Raji (cell line): ENCODE measurements around the gene S100A7A.

Experiments
- POLR2A ChIP-seq: IDR thresholded peaks from 2 replicates; pipeline ENCODE4 v1.6.1; 2011; ENCODE audit warnings: low read depth, low read length, control low read depth; ENCODE audit not compliant: insufficient read depth

S100A7A gene

DNA sequence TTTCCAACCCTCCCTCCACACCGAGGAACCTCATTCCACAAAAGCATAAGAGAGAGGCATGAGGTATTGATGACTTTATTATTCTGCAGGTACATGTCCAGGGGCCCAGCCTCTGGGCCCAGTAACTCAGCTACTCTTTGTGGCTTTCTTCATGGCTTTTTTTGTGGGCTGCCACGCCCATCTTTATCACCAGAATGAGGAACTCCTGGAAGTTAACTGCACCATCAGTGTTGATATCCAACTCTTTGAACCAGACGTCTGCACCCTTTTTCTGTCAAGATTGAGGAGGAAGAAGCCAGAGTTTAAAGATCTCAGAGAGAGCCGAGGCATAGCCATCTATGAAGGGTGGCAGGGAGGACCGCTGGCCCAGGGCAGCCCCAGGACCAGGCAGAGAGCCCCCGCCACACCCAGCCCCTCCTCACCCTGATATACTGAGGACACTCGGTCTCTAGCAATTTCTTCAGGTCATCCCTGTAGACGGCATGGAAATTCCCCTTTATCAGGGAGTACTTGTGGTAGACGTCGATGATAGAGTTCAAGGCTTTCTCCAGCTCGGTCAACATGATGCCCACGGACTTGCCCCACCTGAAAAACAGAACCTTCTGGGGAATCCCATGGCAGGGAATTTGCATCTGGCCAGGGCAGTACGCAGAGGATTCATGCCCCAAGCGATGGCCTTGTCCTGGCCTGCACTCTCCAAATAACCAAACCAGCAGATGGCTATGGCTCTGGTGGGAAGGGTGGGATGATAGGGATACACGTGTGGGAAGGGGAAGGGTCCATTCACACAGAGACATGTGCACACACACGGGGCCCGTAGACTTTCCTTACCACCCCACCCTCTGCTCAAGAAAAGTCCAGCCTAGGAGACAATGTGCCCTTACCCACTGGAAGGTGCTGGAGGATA is 26.1 kb upstream of the S100A7A start:
- no peak for TF ChIP-seq POLR2A

DNA sequence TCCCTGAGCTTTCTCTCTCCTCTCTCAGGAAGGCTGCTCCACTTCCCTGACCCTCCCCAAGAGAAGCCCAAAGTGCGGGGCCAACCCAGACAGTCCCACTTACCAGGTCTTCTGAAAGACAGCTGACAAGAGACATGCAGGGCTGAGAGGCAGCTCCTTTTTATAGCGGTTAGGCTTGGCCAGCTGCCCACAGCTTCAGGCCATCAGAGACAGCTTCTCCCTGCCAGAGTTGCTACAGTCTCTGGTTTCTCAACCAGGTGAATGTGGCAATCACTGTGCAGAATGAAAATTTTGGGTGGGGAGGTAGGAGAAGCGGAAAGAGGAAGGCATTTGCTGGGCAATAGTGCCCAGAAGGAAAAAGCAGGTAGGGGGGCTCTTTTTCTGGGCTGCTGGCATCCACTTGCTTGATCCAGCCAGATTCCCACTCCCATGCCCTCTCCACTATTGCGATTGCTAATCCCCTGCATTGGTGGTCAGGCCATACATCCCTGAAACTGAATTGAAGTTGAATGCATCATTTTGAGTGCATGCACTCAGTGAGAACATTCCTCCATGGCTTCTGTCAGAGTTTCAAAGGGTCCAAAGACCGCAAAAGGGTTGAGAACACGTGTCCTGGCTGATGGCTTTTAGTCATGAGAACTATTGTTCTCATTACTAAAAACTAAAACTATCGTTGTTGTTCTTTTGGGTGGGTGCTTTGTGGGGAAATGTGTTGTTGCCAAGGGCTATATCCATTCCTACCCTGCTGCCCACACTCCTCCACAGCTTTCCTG is 25.2 kb upstream of the S100A7A start, which contains the start of gene S100A8:
Gene S100A8, minus strand, starts transcription at position 136 of the 773 bp plus-strand sequence. CDS start 538 bp downstream, outside the sequence.
- no peak for TF ChIP-seq POLR2A

DNA sequence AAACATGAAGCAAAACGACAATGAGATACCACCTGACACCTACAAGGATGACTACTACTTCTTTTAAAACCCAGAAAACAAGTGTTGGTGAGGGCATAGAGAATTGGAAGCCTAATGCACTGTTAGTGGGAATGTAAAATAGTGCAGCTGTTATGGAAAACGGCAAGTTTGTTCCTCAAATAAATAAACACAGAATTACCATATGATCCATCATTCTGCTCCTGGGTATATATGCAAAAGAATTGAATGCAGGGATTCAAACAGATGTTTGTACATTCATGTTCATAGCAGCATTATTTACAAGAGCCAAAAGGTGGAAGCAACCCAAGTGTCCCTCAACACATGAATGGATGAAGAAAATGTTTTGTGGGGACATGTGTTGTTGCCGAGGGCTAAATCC is 24.1 kb upstream of the S100A7A start:
- TF ChIP-seq POLR2A = no peak

DNA sequence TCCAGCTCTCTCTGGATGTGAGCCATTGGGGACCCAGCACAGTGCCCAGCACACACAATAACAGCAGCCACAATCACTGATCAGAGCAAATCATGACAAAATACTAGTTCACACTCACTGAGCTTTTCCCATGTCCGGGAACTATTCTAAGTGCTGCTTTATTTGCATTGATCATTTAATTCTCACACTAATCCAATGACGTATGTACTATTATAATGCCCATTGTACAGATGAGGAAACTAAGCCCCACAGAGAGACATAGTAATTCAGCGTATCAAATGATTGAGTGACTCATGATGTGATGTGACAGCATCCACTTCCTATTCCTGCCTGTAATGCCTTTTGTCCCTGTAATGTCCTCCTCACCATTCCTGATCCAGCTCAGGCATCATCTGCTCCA is 23.5 kb upstream of the S100A7A start:
- no peak for TF ChIP-seq POLR2A

DNA sequence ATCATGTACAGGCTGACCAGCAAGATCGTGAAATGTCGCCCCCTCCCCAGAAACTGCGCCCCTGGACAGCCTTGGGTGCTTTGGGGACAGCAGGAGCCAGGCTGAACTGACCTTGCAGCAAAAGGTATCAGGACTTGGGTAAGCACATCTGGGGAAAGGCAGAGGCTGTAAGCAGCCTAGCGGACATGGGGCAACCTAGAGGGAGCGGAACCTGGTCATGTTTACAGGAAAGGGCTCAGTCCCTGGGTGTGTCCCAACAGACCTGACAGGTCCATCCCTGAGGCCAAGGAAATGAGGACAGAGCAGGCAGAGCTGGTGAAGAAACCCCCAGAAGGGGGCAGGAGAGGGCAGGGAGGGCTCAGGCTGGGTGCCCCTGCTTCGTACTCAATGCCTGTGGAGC is 22.4 kb upstream of the S100A7A start:
- no peak for TF ChIP-seq POLR2A

DNA sequence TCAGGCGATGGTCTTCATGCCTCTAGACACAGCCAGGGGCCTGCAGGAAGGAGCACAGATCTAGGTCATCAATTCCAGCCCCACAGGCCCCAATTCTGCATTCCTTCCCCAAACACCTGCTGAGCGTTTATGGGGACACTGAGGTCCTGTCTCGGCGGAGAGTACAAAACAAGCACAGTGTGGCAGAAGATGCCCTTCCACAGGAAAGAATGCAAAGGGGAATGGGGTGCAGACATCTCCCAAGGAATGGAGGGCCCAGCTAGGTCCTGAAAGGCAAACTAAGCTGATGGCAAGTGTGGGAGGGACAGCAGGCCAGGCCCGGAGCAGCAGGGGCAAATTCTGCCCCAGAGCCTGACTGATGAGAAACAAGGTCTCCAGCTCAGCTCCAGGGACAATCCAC is 21.9 kb upstream of the S100A7A start:
- TF ChIP-seq POLR2A = no peak

DNA sequence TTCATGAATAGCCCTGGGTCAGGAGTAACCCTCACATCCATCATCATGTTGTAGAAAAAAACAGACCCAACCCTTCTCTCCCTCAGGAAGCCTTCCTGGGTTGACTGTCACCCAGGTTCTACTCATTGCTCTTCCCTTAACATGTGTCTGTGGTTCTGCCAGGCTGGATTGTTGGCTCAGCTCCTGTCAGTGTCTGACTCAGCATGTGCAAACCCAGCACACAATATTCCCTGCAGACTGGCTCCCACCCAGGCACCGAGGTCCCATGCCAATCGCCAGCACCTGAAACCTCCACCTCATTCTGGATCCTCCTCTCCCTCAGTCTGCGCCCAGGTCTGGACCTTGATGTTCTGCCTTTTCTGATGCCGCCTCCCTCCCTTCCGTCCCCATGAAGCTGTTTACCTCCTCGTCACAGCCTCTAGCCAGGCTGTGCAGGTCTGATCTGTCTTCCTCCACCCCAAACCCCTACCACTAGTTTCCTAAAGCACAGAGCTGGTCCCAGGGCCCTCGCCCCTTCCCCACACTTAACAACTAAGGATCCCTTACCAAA is 21.1 kb upstream of the S100A7A start:
- TF ChIP-seq POLR2A = no peak

DNA sequence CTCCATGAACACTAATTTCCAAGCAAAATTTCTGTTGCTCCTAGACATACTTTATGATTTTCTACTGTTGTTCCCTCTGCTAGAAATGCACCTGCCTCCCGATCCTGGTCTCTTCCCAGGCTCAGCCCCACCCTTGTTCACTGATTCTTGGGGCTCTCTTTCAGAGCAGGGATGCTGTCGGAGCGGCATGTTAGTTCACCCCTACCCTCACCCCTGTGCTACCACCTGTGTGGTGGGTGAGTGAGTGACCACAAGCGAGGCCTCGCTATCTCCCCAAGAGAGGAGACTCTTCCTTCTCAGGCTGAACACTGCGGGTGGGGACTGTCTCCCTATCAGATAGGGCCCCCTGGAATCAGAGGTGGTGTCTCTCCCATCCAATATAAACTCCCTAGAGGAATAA is 20.5 kb upstream of the S100A7A start:
- no peak for TF ChIP-seq POLR2A

DNA sequence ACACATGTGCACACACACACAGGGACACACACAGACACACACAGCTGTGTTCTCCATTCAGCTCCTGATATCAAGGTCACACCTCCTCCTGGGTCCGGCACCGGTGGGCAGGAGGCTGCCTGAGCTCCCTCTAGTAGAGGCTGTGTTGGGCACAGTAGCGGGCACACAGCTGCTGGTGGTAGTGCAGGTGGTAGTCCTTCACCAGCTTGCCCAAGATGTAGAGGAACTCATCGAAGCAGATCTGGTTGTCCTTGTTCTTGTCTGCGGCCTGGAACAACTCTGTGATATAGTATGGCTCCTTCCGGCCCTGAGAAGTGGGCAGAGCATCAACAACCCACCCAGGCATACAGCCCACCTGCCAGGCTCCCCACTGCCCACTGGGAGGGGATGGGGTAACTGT is 19.9 kb upstream of the S100A7A start:
- TF ChIP-seq POLR2A = no peak

DNA sequence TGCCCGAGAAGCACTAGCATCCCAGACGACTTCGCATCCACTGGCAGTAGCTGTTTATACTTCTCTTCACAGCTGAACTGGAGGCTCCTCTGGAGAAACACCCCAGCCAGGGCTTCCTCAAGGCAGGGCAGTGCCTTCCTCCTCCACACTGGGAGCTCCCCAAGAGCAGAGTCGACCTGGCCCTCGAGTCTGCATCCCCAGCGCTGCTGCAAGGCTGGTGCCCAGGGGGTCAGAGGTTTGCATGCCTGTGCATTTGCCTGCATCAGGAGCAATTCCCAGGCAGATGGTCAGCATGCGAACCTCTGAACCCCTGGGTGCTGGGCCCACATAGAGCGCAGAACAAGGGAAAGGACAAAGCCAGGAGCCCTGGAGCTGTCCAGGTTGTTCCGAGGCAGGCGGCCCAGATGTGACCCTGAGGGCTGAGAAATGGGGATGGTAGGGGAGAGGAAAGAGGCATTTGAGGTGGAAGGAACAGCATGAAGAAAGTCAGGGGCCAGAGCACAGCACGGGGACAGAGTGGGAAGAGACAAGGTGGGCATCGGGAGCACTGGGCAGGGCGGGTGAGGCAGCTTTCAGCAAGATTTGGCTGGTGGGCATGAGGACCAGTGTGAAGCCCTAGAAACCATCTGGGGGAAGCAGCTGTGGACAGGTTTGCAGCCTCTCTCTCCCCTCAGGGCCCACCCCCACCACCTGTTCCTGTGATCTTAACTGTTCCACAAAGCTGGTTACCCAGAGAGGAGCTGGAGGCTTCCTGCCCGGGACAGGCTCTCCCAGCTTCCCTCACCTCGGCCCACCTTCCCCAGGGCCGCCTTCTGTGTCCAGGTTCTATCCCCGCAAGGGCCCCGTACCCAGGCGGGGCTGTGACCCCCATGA is 19.0 kb upstream of the S100A7A start:
- no peak for TF ChIP-seq POLR2A

DNA sequence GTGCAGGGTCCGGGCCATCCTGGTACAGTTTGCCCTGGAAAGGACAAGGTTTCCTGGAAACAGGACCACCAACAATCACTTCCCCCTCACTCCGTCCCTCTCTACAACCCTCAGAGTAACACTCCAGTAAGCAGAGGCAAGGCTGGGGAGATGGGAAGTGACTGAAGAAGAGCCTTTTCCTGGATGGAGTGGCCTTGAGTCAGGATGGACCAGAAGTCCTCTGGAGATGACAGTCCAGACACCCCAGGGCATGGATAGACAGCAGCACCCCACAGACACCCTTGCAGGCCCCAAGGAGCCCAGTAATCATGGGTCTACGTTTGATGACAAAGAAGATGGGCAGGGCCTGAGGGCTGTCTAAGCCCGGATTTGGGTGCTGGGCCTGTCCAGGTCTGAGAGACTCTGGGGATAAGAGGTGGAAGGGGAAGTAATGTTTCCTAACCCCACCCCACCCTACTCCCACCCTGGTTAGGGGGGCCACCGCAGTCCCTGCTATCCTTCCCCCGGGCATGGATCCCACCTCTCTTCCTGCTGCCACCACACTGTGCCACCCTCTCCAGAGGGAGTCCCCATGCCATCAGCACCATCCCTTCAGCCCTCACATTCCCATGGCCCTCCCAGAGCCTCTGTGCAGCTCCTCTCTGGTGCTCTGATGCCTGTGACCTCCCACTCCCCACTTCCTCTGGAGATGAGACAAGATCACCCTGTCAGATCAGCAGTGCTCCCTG is 18.2 kb upstream of the S100A7A start:
- no peak for TF ChIP-seq POLR2A

DNA sequence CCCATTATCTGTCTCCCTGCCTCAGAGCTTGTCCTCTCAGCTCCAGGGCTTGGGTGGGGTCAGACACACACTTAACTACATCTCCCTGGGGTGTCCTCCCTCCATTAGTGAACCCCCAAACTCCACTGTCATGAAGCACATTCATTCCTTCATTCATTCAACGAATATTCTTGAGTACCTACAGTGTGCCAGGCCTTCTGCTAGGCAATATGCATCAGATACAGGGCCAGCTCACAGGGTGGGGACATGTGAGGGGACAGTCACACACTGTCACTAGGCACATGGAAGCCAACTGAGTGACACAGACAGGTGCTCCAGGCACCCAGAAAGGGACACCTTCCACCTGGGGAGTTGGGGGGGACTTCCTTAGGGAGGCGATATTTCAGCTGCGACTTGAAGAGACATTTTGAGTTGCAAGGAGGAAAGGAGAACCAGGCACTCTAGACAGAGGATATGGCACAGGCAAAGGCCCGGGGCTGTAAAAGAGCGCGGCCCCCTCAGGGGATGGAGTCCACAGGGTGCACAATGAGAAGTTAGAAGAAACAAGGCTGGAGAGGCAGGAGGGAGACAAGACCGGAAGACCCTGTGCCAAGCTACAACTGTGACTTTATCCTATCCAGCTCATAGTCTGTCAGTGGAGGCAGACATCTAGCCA is 16.8 kb upstream of the S100A7A start:
- TF ChIP-seq POLR2A = no peak

DNA sequence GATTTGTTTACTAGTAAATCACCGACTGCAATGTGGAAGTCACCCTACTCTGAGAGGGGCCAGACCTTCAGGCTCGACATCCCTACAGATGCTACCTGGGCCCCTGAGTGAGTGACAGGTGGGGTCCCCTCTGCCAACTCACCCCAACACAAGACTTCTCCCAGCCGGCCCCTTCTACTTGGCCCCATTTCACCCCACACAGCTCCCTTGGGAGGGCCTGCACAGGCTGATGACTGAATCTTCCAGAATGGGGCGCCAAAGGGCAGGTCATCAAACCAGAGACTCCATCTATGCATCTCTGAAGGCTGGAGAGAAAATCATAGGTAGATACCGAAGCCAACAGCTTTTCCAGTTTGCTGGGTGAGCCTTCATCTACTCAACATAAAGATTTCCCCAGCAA is 16.1 kb upstream of the S100A7A start:
- TF ChIP-seq POLR2A = no peak

DNA sequence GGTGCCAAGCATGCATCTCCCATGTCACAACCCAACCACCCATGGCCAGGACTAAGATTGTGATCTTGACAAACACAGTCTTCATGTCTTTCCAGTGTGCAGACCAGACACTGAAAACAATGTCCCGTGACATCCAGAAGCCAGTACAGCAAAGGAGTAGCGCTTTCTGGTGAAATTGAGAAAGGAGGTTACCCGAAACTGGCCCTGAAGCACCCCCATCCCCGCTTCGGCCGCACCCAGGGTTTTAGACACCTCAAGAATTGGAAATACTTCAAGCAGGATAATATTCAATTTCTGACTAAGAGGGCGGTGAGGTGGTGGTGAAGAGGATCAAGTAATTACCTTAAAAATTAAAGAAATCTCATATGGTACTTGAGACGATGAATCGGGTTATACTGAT is 14.9 kb upstream of the S100A7A start:
- TF ChIP-seq POLR2A = no peak
